Measurements from ENCODE around the gene MCRIP1. TPM values are rescaled to one million over a fixed set of nuclear protein-coding genes. Genes with fewer than 3 reads are reported as not detected.
A peak's percentile ranks its signal among the peaks of the same experiment; 100 is the strongest.

Gene MCRIP1
- total and polyA plus RNA-seq, 2 of the 13 experiments (the other 11 are each of a cell fraction or from before 2014, with no cell fraction given) = 79.7 to 84.9 TPM

- TF ChIP-seq THAP9 (CRISPR knock-in tag; IDR thresholded peaks at IDR 0.05; ENCODE audit: borderline replicate concordance) = no peak; the same call in 1 of the 2 replicates
- TF ChIP-seq ZNF713 (CRISPR knock-in tag; IDR thresholded peaks at IDR 0.05) = 0 out of 2 replicates have a peak, but pooled peaks have one; percentile 71
- no peak for TF ChIP-seq ZNF639 (CRISPR knock-in tag; conservative IDR thresholded peaks at IDR 0.05)
- TF ChIP-seq STAT5B (CRISPR knock-in tag; IDR thresholded peaks at IDR 0.05) = no peak
- TF ChIP-seq ZNF614 (CRISPR knock-in tag; IDR thresholded peaks at IDR 0.05; ENCODE audit: borderline replicate concordance) = no peak
- peak; percentile 22; the same call in 1 of the 2 replicates for TF ChIP-seq ZNF776 (CRISPR knock-in tag; IDR thresholded peaks at IDR 0.05)
- TF ChIP-seq NR2F6 (IDR thresholded peaks at IDR 0.05) = no peak
- no peak for TF ChIP-seq NR2F6 (CRISPR knock-in tag; IDR thresholded peaks at IDR 0.05)
- peak; percentile 52; the same call in 1 of the 2 replicates for TF ChIP-seq HES4 (CRISPR knock-in tag; IDR thresholded peaks at IDR 0.05; ENCODE audit: borderline replicate concordance)
- TF ChIP-seq KAT8 (CRISPR knock-in tag; IDR thresholded peaks at IDR 0.05) = no peak
- TF ChIP-seq NR1H2 (CRISPR knock-in tag; IDR thresholded peaks at IDR 0.05; ENCODE audit: borderline replicate concordance, low read depth) = peak; percentile 41; the same call in 1 of the 2 replicates
- 0 out of 2 replicates have a peak, but pooled peaks have one; percentile 21 for TF ChIP-seq SNAI1 (CRISPR knock-in tag; IDR thresholded peaks at IDR 0.05; ENCODE audit: borderline replicate concordance)
- no peak for TF ChIP-seq ZNF550 (CRISPR knock-in tag; IDR thresholded peaks at IDR 0.05; ENCODE audit: borderline replicate concordance)
- no peak for TF ChIP-seq ATM (IDR thresholded peaks at IDR 0.05; ENCODE audit: borderline replicate concordance)
- peak; percentile 16; the same call in 1 of the 2 replicates for TF ChIP-seq ZNF263 (CRISPR knock-in tag; IDR thresholded peaks at IDR 0.05)
- no peak; the same call in 1 of the 2 replicates for TF ChIP-seq ZNF772 (CRISPR knock-in tag; IDR thresholded peaks at IDR 0.05)
- TF ChIP-seq ZNF382 (CRISPR knock-in tag; IDR thresholded peaks at IDR 0.05; ENCODE audit: borderline replicate concordance) = no peak
- peak; percentile 36 for TF ChIP-seq RBM39 (IDR thresholded peaks at IDR 0.05; ENCODE audit: low read depth, low read length, poor library complexity, severe bottlenecking)
- TF ChIP-seq PHF5A (CRISPR knock-in tag; IDR thresholded peaks at IDR 0.05; ENCODE audit: low read depth, unreplicated experiment) = peak; percentile 86
- no peak for TF ChIP-seq KDM1A (CRISPR knock-in tag; IDR thresholded peaks at IDR 0.05)
- TF ChIP-seq ZNF225 (CRISPR knock-in tag; IDR thresholded peaks at IDR 0.05) = no peak; the same call in none of the 2 replicates
- peak; percentile 21 for TF ChIP-seq FOSL2 (CRISPR knock-in tag; IDR thresholded peaks at IDR 0.05)
- no peak for TF ChIP-seq KLF9 (CRISPR knock-in tag; IDR thresholded peaks at IDR 0.05; ENCODE audit: low read depth)
- no peak for TF ChIP-seq ZNF879 (CRISPR knock-in tag; IDR thresholded peaks at IDR 0.05)
- TF ChIP-seq FOXO1 (CRISPR knock-in tag; IDR thresholded peaks at IDR 0.05) = peak; percentile 48; the same call in 1 of the 2 replicates
- no peak for TF ChIP-seq ZNF710 (CRISPR knock-in tag; IDR thresholded peaks at IDR 0.05; ENCODE audit: borderline replicate concordance)
Measured at GRCh38 chr17:81867170-81867990, 34.3 kb upstream of the MCRIP1 start (continued).
